ENCODE results near the gene PRKN.

Gene PRKN

GRCh38 chr6:162700966-162701365 is 26.6 kb downstream of the PRKN start:
- H4K20me1 ChIP-seq (ENCODE audit: insufficient read depth, low read length) = no peaks in the 10 kb centered on the region
- no peaks in the 10 kb centered on the region for H3K9me3 ChIP-seq (ENCODE audit: insufficient read depth, low read length)
- no peaks in the 10 kb centered on the region for H3K4me1 ChIP-seq (ENCODE audit: low read length)
- no peaks in the 10 kb centered on the region for H3K79me2 ChIP-seq (ENCODE audit: low read length)
- TF ChIP-seq CTCF (IDR thresholded peaks at IDR 0.05; ENCODE audit: low read depth, low read length) (no peak), EZH2phosphoT487 (IDR thresholded peaks at IDR 0.05; ENCODE audit: low read depth) (no peak)
- no peak overlapping the region for H3K4me3 ChIP-seq (ENCODE audit: low read length)
- H2AFZ ChIP-seq (ENCODE audit: low read depth, low read length) = no peak overlapping the region
- H3K9ac ChIP-seq (ENCODE audit: low read length) = no peak overlapping the region
- no peak overlapping the region for H3K27ac ChIP-seq (ENCODE audit: low read length)
- no peak overlapping the region for H3K4me2 ChIP-seq (ENCODE audit: low read length)
- no peaks in the 10 kb centered on the region for H3K27me3 ChIP-seq (ENCODE audit: low read depth, low read length)
- H3K36me3 ChIP-seq (replicated peaks; ENCODE audit: low read depth, low read length) = no peaks in the 10 kb centered on the region

- no peak overlapping the region for H2AFZ ChIP-seq (ENCODE audit: low read depth, low read length)
- no peak for TF ChIP-seq EZH2phosphoT487 (IDR thresholded peaks at IDR 0.05; ENCODE audit: low read depth)
- TF ChIP-seq CTCF (IDR thresholded peaks at IDR 0.05; ENCODE audit: low read depth, low read length) = no peak
- no peaks in the 10 kb centered on the region for H3K27me3 ChIP-seq (ENCODE audit: low read depth, low read length)
- no peak overlapping the region for H3K9ac ChIP-seq (ENCODE audit: low read length)
- H4K20me1 ChIP-seq (ENCODE audit: insufficient read depth, low read length) = no peaks in the 10 kb centered on the region
- H3K79me2 ChIP-seq (ENCODE audit: low read length) = no peaks in the 10 kb centered on the region
- no peak overlapping the region for H3K27ac ChIP-seq (ENCODE audit: low read length)
- no peak overlapping the region for H3K4me2 ChIP-seq (ENCODE audit: low read length)
- H3K4me3 ChIP-seq (ENCODE audit: low read length) = no peak overlapping the region
- no peaks in the 10 kb centered on the region for H3K36me3 ChIP-seq (replicated peaks; ENCODE audit: low read depth, low read length)
- no peaks in the 10 kb centered on the region for H3K4me1 ChIP-seq (ENCODE audit: low read length)
- H3K9me3 ChIP-seq (ENCODE audit: insufficient read depth, low read length) = no peaks in the 10 kb centered on the region
Measured at GRCh38 chr6:162699961-162700360, 27.6 kb downstream of the PRKN start.

- Histone ChIP-seq H3K4me2 (ENCODE audit: low read length) (no peak overlapping the region), H3K27me3 (ENCODE audit: low read depth, low read length) (no peaks in the 10 kb centered on the region)
- TF ChIP-seq CTCF (IDR thresholded peaks at IDR 0.05; ENCODE audit: low read depth, low read length) (no peak), EZH2phosphoT487 (IDR thresholded peaks at IDR 0.05; ENCODE audit: low read depth) (no peak)
Measured at GRCh38 chr6:162698440-162698839, 29.1 kb downstream of the PRKN start.

GRCh38 chr6:162697872-162698403 is 29.6 kb downstream of the PRKN start:
- TF ChIP-seq EZH2phosphoT487 (IDR thresholded peaks at IDR 0.05; ENCODE audit: low read depth) (no peak), CTCF (IDR thresholded peaks at IDR 0.05; ENCODE audit: low read depth, low read length) (no peak)

More at GRCh38 chr6:162698440-162698839, 29.1 kb downstream of the PRKN start:
- Histone ChIP-seq H3K36me3 (replicated peaks; ENCODE audit: low read depth, low read length) (no peaks in the 10 kb centered on the region), H2AFZ (ENCODE audit: low read depth, low read length) (no peak overlapping the region), H3K79me2 (ENCODE audit: low read length) (no peaks in the 10 kb centered on the region), H4K20me1 (ENCODE audit: insufficient read depth, low read length) (no peaks in the 10 kb centered on the region), H3K27ac (ENCODE audit: low read length) (no peak overlapping the region), H3K4me1 (ENCODE audit: low read length) (no peaks in the 10 kb centered on the region), H3K9me3 (ENCODE audit: insufficient read depth, low read length) (no peaks in the 10 kb centered on the region), H3K4me3 (ENCODE audit: low read length) (no peak overlapping the region), H3K9ac (ENCODE audit: low read length) (no peak overlapping the region)

More at GRCh38 chr6:162697872-162698403, 29.6 kb downstream of the PRKN start:
- Histone ChIP-seq H4K20me1 (ENCODE audit: insufficient read depth, low read length) (no peaks in the 10 kb centered on the region), H3K9ac (ENCODE audit: low read length) (no peak overlapping the region), H3K4me3 (ENCODE audit: low read length) (no peak overlapping the region), H3K4me2 (ENCODE audit: low read length) (no peak overlapping the region), H3K9me3 (ENCODE audit: insufficient read depth, low read length) (no peaks in the 10 kb centered on the region), H2AFZ (ENCODE audit: low read depth, low read length) (no peak overlapping the region), H3K79me2 (ENCODE audit: low read length) (no peaks in the 10 kb centered on the region), H3K4me1 (ENCODE audit: low read length) (no peaks in the 10 kb centered on the region), H3K36me3 (replicated peaks; ENCODE audit: low read depth, low read length) (no peaks in the 10 kb centered on the region), H3K27ac (ENCODE audit: low read length) (no peak overlapping the region), H3K27me3 (ENCODE audit: low read depth, low read length) (no peaks in the 10 kb centered on the region)

Data from OCI-LY3 (cell line).